GDM1 (cell line): ENCODE measurements around the gene TNFAIP2.
"Not testable (repeated sequence)": the region's sequence is repeated elsewhere in the genome, so short reads cannot be mapped to it uniquely, and the experiment has no call there.

Experiments used
- DNase-seq: peaks from one replicate; lab custom pipeline; 2025; lab: John Stamatoyannopoulos, UW

TNFAIP2 gene

DNA sequence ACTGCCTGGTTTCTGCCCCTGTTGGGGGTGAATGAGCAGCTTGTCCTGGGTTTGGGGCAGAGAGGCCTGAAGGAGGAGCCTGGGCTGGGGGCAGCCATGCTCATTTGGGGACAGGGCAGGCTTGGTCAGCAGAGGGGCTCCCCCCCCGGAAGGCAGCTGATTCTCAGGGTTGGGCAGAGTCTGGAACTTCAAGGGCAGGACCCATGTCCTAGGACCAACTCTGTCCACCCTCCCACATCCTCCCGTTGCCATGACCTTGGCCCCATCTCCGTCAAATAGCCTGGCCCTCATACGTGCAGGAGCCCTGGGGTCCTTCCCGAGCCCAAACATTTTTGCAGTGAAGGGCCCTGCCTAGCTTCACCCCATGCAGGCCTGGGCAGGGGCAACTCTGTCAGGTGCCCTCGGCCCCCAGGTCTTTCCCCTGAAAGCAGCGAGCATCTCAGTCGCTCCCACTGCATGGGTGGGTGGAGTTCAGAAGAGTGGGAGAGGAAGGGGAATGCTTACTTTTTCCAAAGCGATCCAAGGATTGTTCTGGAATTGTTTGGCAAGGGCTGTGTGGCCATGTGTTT, 32.6 kb downstream of the TNFAIP2 start:
- DNase-seq: no peak

DNA sequence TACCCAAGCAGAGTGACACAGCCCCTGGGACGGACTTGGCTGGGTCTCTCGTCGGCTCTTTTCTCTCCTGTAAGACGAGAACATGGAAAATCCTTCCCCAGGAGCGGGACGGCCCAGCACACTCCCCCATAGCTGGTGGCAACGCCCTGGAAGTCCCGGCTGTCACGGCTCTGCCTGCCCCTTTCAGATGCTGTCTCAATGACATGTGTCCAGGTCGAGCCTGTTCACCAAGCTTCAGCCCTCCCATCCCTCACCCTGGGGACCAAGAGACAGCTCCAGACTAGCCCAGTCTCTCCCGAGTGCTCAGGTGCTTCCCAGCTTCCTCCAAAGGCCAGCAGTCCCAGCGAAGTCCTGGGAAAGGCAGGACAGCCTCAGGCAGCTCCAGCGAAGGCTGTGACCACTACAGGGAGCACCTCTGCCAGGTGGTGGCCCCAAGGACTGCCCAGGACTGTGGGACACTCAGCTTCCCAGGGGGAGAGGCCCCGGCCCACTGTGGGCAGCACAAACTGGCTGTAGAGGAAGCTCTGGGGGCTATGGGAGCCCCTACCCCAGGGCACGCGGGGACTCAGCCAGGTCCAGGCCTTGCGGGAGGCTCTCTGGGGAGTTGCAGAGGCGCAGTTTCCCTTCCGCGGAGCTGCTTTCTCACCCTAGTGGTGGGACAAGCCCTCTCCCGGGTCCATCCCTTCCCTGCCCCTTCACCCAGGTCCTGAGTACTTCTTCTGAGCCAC, 33.6 kb downstream of the TNFAIP2 start:
- DNase-seq: no peak

DNA sequence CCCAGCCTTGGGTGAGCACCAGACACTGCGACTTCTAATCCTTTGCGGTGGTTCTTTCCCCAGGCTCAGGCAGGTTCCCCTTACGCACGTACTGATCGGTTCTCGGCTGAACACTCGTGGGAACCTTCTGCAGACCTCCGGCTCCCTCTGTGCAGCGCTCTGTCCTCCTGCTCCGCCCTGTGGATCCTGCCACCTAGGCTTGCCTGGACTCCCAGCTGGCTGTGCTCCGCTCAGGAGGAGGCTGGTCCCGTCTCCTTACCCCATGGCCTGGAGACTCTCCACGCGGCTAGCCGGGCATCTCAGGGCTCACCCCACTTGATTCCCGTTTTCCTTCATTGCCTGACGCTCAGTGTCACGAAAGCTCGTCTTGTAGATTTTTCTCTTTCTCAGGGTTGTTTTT, 34.7 kb downstream of the TNFAIP2 start:
- DNase-seq: no peak

DNA sequence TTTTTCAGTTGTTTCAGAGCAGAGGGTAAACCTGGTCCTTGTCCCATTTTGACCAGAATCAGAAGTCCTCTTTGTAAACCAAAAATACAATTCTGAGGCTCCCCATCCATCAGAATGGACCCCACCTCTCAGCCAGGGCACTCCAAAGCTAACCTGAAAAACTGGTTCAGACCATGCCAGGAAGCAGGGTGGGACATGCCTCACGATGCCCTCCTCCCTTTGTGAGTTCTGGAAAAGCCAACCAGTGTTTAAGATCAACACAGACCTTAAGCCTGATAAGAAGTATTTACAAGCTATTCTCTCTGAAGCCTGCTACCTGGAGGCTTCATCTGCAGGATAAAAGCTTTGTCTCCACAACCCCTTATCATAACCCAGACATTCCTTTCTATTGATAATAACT, 35.4 kb downstream of the TNFAIP2 start:
- no peak for DNase-seq

DNA sequence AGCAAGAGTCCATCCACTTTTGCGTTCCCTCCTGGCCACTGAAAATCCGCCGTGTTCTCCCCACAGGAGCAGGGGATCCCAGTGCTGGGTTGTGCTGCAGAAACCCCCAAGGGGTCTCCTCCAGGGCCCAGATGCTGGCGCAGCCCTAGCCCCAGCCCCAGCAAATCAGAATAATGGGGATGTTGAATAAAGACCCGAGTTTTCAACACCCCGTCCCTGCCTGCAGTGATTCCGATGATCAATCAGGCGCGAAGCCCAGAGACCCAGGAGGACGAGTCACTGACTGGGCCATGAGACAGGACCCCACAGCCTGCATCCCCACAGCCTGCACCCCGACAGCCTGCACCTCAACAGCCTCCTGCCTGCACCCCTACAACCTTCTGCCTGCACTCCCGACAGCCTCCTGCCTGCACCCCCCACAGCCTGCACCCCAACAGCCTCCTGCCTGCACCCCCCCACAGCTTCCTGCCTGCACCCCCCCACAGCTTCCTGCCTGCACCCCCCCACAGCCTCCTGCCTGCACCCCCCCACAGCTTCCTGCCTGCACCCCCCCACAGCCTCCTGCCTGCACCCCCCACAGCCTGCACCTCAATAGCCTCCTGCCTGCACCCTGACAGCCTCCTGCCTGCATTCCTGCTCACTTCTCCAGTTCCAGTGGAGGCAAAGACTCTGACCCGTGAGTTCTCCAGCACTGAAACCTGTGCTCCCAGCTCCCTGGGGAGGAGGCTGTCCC, 37.2 kb downstream of the TNFAIP2 start:
- no peak for DNase-seq

DNA sequence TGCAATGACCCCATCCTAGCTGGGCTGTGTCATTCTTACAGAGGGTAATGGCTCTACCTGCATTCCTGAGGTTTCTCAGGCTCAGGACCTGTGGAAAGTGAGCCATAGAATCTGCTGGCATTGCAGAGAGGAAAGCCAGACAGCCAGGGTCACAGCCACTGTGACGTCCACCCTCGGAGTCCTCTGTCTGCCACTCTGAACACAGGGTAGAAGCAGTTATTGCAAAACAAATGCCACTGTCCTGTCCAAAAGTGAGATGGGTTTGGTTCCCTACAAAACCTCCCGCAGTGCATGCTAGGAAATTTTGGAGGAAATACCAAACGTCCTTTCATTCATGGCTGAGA, 37.8 kb downstream of the TNFAIP2 start:
- DNase-seq: no peak

DNA sequence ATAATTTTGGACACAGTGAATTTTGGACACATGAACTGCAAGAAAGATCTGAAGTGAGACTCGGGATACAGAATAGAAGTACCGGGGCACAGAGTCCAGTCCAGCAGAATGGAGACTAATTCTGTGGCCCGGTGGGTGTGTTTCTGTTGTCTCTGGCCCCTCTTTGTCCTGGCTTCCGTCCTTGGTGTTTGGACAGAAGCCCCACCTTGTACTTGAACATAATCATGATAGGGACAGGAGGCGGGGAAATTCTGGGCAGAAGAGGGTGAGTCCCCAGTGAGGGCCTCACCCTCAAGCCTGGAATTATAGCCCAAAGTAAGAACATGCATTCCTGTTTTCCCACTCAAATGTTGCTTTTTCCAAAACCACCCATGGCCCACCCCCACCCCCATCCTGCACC, 39.9 kb downstream of the TNFAIP2 start:
- DNase-seq: no peak

DNA sequence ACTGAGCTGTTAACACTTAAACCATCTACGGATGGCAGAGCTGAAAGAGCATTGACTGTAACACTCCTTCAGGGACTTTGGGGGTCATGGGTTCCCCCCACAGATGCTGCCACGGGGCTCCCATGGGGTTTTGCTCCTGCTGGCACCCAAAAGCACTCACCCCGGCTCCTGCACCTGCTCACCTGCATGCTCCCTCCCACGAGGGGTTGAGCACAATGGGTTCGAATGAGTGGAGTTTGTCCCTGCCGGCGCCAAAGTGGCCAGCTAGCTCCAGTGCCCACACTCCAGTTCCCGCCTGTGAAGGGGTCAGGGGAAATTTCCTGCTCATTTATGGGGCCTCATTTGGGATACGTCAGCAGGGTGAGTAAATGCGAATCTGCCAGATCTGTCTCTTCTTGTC, 40.7 kb downstream of the TNFAIP2 start:
- no peak for DNase-seq

DNA sequence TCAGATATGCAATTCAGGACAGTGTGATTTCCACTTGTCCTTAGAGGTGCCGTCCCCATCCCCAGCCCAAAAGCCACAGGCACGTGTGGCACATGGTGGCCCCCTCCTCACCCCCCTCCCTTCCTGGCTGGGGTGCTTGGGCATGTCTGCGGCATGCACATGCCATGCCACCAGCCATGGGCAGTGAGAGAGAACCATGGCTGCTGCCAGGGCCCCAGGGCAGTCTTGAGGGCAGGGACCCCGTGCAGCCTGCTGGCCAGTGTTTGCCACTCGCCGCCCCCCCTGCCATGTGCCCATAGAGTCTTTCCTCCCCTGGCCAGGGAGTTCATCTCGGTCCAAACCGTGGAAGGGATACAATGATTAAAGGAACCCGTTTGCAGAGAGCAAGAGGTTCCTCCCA, 41.5 kb downstream of the TNFAIP2 start:
- DNase-seq: no peak

DNA sequence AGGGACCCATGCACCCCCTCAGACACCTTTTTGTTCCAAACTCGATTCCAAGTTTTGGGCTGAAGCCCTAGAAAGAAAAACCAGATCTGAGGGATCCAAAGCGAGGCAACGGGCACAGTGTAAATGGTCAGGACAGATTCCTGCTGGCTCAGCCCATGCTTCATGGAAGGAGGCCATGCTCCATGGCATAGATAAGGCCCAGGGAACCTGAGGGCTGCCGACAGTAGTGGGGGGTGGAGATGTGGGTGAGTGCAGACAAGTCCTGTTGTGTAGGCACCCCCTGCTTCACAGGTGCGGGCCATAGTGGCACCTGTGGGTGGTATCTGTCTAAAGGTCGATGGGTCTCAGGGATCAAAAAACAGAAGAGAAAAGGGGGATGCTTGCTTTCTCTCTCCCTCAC, 42.1 kb downstream of the TNFAIP2 start:
- DNase-seq: no peak

DNA sequence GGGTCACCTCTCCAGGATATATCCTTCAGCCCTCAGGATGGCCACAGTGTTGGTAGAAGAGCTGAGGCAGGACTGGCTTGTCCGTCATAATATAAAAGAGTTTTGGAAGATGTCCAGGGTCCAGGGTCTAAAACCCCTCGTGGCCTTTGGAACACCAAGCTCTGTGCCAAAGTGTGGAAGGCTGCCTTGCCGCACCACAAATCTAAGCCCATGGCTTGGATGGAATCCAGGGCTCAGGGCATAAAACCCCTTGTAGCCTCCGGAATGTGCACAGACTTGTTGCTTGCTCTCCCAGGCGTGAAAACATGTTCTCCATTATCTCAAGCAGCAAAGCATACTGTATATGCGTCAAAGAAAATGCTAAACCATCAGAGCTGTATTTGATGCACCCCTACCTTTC, 46.7 kb downstream of the TNFAIP2 start:
- no peak for DNase-seq

DNA sequence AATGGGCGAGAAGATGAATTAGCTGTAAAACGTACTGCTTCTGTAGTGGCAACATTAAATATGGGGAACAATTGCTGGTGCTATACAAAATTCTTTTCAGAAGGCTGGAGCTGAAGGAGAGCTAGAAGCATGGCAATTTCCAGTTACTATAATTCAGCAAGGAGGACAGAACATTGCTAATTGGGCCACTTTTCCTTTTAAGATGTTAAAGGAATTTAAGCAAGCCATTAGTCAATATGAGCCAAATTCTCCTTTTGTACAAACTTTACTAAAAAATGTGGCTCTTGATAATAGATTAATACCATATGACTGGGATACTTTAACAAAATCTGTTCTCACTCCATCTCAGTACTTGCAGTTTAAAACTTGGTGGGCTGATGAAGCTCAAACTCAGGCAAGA, 47.9 kb downstream of the TNFAIP2 start:
- DNase-seq: not testable (repeated sequence)

DNA sequence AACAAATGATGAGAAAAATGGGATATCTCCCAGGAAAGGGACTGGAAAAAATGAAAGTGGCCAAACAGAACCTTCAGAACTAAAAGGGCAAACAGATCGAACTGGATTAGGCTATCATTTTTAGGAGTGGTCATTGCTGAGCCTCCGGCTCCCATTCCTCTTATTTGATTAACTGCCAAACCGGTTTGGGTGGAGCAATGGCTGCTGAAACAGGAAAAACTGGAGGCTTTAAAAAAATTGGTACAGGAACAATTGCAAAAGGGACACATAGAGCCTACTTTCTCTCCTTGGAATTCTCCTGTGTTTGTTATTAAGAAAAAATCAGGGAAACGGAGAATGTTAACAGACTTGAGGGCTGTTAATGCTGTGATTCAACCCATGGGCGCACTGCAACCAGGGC, 49.7 kb downstream of the TNFAIP2 start:
- DNase-seq: no peak

DNA sequence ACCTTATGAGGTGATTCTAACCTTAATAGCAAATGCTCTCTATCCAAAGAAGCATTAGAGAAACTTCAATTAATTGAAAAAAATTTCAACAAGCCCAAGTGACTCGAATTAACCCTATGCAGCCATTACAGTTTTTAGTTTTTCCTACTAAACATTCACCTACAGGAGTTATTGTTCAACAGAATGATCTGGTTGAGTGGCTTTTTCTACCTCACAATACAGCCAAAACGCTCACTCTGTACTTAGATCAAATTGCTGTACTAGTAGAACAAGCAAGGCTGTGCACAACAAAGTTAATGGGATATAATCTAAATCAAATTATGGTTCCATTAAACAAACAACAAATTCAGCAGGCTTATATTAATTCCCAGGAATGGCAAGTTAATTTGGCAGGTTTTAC, 50.6 kb downstream of the TNFAIP2 start:
- DNase-seq: not testable (repeated sequence)

DNA sequence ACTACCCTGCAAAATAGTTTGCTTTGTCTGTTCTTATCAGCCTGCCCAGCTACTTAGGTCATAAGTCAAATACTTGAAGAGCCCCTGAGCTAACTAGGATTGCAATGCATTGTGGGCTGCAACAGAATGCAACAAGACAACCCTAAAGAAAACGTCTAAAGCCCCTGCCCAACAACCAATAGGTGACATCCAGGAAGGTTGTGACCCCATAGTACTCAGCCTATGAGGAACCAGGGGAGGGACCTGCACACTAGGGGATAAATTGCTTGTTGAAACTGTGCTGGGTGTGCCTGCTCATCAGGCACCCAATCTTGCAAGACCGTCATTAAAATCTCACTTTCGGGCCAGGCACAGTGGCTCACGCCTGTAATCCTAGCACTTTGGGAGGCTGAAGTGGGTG, 52.9 kb downstream of the TNFAIP2 start:
- DNase-seq: not testable (repeated sequence)

DNA sequence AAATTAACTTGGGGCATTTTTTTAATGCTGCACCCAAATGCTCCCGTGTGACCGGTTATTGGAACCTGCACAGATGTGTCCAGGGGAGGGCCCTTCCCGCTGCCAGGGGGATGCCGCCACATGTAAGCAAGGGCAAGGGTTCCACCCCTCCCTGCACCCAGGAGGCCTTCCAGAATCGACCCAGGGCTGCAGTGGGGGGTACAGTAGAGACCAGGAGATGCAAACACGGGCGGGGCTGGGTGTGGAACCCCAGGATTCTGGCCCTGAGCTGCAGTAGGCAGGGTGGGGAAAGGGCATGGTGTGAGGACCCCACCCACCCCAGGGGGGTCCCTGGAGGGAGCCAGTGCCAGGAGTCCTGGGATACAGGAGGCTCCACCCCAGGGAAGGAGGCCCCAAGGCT, 54.1 kb downstream of the TNFAIP2 start:
- no peak for DNase-seq

DNA sequence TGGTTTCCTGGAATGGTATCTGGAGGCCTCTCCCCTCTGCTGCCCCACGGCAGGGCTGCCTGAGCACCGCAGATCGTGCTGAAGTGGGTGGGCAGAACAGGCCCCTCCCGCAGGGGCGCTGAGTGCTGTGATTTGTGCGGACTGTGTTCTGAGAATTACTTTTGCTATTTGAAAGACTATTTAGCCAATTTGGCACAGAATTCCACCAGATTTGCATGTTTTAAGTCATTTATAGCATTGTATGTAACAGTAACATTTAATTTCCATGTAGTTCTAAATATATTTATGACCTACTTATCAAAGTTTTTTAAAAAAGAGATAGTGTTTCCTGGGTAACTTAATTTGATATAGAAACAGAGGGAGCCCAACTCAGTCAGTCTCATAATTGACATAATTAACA, 55.3 kb downstream of the TNFAIP2 start:
- DNase-seq: no peak

DNA sequence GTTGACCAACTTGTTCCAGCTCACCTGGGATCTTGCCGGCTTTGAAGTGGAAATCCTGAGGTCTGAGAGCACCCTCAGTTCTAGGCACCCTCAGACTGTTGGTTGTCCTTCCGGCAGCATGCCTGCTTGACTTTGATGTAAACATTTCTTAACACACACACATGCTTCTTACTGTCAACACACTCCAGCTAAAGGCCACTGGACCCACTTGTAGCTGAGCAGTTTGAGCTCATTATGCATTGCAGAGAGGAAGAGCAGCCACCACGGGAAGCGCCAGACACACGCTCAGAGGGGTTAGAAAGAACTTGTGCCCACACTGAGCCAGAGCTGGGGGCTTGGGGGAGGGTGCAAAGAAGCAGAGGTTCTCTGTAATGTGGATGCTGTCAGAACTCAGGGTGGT, 55.8 kb downstream of the TNFAIP2 start:
- DNase-seq: no peak

DNA sequence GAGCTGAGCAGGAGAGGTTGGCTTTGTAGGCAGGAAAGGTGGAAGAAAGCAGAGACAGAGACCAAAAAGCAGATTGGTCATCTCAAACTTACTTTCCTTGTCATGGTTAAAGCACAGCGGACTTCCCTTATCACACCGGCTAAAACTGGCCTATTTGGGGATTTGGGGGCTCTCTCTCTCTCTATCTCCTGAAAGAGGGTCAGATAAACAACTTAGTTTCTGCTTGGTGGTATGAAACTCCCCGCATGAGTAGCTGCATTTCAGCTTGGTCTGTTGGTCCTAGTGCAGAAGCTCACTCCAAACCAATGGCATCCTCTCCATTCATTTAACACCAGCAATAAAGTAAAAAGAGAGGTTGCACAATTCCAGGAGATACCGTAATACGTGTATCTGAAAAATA, 57.1 kb downstream of the TNFAIP2 start:
- no peak for DNase-seq

DNA sequence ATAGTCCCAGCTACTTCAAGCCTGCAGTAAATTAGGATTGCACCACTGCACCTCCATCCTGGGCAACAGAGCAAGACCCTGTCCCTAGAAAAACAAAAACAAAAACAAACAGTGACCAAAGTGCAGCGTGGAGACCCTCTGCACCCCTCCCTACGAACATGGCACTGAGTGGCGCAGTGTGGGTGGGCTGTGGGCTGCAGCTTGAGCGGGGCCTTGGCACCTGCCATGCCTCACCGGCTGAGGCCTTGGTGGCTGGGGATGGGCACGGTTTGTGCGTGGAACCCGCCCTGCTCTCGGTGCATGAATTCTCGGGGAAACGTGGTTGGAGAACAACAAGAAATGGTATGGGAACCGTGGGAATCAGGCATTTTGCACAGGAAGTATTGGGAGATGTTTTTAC, 60.8 kb downstream of the TNFAIP2 start:
- no peak for DNase-seq

DNA sequence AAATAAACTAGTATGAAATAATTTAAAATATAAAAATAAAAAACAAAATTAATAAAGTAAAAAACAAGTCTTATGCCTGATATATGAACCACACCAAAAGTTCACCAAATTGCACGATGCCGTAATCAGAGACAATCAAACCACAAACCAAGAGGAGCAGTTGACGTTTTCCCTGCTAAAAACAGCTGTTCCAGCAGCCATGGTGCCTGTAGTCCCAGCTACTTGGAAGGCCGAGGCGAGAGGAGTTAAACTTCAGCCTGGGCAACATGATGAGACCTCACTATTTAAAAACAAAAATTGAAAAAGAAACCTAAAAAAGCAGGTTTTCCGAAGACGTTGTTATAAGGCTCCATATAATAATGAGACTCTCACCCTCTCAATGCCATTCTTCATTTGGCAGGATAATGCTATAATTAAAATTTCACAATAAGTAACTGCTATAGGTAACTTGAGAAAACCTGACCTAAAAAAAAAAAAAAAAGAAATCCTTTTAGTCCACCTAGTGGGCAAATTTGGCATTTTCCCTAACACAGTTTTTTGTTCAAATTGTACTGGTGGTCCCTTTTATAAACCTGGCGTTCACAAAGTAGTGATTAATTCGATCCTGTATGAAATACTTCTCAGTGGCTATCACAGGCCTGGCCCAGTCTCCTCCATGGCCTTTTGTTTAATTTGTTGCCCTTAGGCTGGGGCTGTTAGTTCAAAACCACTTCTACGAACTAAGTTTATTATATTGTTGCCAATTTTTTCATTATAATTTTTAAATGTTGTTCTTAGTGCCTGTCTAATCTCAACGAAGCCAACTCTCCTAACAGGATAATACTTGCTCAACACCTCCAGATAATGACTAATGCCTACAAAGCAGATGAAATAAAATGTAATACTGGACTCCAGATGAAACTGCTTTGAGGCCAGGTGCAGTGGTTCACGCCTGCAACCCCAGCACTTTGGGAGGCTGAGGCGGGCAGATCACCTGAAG, 62.1 kb downstream of the TNFAIP2 start:
- no peak for DNase-seq

DNA sequence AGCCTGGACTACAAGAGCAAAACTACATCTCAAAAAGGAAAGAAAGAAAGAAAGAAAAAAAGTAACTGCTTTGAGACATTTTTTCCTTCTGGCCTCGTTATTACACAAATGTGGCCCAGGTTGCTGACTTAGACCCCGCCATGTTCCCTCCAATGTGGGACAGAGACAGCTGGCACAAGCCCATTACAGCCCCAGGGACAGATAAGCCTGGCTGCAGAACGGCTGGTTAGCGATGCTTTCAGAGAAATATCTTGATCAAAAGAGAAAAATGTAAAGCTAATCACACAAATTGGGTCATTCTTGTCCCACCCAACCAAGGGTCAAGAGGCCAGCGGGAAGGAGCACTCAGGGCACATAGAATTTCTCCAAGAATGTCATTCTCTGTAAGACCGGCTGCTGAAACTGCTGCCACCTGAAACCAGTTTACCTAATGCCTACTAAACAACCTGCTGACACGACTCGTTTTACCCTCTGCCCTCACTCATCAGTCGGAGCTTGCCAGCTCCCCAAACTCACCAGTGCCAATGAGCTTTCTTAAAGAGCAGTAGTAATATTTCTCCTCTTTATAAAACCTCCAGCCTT, 63.1 kb downstream of the TNFAIP2 start:
- no peak for DNase-seq
